GM19372 (cell line): ENCODE results near the gene ACTRT2.

ENCODE experiments used
- ATAC-seq: cut with Tn5 transposase; IDR thresholded peaks from one replicate; pipeline ENCODE4 v1.9.1; 2021; ENCODE audit warnings: mild to moderate bottlenecking, low read depth, moderate library complexity; ENCODE audit not compliant: unreplicated experiment

Gene ACTRT2

DNA sequence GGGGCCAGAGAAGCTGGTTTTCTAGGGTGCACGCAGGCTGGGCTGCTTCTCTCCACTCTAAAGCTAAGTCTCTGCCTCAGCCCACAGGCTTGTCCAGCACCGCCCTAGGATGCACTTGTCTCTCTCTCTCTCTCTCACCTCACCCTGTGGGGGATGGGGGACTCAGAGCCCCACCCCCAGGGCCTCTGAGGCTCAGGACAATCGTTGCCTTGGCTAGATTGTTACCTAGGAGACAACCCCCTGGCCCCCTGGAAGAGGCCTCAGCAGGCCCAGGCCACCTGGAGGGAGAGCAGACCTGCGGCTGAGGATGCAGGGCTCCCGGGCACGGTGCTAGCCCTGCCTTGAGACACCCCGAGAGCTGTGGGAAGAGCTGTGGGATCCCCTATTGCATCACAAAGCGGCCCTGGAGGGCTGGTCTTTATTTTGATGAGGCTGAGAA, at the start of gene ACTRT2:
Gene ACTRT2 (plus strand): TSS at position 235 of the 439 bp plus-strand sequence. CDS start 220 bp downstream, outside the sequence.
- ATAC-seq, result no peak

DNA sequence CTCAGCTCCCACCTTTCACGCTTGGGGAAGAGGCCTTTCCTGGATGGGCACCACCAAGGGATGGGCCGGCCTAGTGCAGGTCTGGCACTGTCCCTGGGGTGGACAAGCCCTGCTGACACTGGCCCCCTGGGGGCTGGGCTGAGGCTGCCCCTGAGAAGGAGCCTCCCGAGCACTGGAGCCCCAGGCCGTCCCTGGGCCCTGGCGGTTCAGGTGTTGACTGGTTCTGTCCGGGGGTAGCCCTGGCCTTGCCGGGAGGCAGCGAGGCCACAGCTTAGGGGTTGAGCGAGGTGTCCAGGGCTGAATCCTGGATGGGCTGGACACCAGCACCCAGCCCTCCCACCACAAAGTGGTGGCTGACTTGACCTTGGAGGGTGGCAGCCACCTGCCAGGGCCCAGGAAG, 49.7 kb upstream of the ACTRT2 start:
- no peak for ATAC-seq

DNA sequence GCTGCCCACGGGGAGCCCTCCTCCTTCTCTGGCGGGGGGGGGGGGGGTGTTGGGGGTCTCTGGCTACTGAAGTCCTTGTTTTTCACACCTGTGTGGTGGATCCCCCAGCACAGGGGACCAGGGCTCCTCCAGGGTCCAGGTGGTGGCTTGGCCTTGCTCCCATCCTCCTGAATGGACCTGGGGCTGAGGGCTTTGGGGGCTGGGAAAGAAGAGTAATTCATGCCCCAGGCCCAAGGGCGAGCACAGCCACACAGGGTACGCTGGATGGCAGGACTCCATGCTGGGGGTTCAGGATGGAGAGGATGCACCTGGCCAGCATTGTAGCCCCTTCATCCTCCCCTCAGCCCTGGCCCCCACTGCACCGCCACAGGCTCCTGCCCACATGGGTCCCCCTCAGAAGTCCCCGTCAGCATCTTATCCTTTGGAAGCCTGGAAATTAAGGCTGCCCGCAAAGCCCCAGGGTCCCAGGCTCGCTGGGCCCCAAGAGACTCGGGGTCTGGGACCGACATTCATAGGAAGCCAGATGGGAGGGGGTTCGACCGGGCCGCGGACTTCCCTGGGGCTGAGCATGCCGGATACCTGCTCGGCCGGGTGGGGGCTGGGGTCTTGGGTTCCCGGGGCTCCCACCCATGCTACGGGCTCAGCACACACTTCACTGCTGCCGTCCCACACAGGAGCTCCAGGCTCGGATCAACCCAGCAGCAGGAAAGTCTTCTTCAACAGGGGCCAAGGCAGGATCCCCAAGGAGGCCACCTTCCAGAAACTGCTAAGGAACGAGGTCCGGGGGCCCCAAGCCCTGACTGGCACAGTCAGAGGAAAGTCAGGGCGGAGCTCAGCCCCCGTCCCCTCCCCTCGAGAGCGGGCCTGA, 49.0 kb upstream of the ACTRT2 start:
- no peak for ATAC-seq

DNA sequence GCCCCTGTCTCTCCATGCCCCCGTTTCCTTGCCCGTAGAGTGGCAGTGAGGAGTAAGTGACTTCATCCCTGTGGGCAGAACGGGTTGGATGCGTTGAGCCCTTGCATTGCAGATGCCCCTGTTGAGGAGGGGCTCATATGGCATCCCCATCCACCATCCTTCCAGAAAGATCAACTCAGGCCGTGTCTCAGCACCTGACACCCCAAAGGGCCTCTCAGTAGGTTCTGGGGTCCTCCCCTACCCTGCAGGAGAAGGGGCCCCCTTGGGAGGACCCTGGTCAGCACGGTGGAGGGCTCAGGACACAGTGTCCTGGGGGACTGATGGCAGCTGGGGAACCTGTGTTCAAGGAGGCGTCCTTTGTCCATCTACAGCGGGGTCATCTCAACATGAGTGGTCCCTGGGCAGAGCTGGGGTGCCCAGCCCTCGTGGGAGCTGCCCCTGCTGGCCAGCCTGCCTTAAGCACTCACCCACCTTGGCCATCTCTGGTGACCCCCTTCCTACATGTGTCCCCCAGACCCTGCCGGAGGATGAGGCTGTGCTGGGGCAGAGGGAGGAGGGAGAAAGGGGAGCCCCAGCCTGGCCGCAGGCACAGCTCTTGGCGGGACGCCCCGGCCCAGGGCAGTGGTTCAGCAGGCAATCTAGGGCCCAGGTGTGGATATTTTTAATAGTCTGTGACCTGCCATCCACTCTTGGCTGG, 48.2 kb upstream of the ACTRT2 start:
- no peak for ATAC-seq

DNA sequence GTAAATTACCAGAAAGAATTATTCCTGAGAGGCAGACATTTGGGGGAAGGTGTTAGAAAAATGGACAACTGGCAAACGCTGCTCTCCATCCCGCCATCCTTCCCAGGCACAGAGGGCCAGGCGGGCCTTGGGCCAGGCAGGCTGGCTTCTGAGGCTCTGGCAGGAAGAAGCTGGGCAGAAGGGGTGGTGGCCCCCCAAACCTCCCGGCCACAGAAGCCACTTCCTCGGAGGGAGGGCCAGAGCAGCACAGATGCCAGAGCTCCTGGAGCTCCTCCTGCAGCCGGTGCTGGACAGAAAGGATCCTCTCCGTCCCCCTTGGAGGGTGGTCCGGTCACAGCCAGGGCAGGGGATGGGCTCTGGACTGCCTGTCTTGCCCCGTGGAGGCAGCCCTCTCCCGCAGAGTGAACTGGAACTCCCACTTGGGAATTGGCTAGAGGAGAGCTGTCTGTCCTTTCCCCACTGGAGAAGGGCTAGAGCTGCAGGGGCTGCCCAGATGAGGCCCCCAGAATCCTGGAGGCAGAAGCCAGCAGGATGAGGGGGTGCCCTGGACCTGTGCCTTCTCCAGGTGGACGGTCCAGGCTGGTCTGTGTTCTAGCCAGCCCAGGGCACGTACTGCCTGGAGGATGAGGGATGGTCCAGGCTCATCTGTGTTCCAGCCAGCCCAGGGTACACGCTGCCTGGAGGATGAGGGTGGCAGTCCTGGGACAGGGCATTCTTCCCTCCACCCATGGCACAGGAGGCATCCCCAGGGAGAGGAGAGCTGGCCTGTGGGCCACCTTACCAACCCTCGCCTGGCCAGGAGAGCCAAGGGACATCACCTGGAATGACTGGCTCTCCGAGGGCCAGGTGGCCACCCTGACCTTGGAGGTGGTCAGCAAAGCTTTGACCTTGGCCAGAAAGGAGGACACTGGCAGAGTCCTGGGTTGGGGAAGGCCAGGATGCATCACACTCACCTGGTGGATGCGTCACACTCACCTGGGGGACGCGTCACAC, 47.4 kb upstream of the ACTRT2 start:
- ATAC-seq, result no peak

DNA sequence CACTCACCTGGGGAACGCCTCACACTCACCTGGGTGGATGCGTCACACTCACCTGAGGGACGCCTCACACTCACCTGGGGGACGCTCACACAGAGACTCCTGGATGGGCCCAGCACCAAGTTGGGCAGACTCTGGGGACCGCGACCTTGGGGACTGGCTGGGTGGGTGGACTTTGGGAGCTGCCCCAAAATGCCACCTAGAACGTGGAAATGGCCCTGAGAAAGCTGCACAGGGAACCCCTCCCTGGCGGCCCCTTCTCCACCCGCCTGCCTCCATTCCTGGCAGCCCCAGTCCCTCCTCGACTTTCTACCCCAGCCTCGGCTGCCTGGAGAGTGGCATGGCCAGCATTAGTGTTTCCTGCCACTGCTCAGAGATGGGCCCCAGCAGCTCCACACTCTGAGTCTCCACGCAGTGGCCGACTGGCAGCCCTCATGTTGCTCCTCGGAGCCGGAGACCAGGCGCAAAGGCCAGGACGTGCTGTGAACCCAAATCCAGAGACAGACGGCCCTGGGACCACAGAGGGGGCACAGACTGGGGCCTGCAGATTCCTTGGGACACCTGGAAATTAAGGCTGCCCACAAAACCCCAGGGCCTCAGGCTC, 46.5 kb upstream of the ACTRT2 start:
- ATAC-seq, result no peak

DNA sequence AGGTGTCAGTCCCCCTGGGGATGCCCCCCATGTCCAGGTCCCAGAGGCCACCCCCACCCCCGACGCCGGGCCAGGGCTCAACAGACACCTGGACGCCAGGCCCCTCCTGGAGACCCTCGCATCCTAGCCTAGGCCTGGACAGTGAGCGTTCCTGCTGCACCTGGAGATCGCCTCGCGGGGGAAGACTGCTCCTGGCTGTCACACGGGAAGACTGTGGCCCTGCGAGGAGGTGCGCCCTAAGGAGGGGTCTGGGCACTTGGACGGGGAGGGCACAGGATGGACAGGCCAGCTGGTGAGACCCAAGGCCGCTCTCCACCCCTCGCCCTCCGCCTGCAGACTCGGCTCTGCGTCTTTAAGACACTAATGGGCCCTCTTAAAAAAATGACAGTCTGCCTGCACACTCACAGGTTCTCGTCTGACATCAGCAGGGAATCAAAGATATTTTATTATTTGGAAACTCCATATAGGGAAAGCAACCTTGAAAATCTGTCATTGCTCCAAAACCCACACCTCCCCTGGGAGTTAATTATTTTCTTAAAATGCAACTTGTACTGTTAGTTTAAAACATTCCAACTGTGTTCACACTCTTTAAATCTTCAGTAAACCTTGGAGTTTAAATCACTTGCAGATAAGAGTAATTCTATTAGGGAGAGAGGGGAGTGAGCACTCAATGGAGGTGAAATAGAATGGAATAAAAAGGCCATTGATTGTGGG, 45.6 kb upstream of the ACTRT2 start:
- no peak for ATAC-seq

DNA sequence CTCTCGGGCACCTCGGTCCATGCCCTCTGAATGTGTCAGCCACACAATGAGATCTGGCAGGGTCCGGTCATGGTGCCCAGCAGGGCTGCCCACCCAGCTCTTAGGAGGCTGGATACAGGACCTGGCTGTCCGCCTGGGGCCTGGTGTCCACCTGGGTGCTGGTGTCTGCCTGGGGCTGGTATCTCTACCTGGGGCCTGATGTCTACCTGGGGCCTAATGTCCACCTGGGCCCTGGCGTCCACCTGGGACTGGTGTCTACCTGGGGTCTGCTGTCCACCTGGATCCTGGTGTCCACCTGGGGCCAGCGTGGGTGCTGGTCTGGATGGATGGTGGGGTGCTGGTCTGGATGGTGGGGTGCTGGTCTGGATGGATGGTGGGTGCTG, 45.1 kb upstream of the ACTRT2 start:
- no peak for ATAC-seq

DNA sequence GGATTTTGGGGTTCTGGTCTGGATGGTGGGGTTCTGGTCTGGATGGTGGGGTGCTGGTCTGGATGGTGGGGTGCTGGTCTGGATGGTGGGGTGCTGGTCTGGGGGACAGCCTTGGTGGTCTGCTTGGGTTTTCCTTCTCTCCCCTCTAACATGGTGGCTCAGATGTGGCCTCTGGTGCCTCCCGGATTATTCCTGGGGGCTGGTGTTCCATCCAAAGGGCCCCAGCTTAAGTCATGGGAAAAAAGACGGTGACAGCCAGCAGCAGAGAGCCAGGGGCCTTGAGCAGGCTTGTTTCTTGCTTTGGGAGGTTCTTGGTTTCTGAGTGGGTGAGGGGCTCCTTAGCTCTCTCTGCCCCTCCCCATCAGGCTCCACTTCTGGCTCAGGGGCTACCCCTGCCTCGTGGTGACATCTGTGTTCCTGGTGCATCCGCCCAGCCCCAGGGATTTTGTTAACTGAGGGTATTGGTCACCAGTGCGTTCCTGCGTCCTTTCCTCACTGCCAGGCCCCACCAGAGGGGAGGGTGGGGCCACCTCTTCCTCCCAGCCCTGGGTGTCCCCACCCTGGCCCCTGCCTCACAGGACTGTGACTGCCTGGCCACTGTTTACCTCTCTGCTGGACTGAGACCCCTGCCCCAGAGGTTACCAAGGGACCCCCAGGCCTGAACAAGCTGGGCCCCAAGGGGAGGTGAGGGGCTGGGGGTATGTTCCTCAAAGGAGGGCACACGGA, 43.2 kb upstream of the ACTRT2 start:
- ATAC-seq, result no peak

DNA sequence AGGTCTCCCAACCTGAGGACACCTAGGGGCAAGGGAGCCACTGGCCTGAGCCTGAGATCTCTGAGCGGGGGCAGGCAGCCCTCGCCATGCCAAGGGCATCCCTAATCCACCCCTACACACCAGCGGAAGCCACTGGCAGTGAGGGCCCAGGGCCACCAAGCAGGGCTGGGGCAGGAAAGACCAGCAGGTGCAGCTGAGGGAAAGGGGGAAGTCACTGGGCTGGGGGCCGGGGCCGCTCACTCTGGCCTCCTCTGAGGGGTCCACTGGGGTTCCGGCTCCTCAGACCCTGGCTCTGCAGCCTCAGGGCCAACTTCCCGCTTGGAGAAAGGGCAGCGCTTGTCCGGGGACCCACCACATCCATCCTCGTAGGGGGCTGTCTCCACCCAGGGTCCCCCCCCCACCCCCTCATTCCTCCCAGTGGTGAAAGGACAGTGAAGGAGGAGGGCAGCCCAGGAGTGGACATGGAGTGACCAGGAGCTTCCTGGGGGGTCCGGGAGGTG, 42.5 kb upstream of the ACTRT2 start:
- ATAC-seq, result no peak

DNA sequence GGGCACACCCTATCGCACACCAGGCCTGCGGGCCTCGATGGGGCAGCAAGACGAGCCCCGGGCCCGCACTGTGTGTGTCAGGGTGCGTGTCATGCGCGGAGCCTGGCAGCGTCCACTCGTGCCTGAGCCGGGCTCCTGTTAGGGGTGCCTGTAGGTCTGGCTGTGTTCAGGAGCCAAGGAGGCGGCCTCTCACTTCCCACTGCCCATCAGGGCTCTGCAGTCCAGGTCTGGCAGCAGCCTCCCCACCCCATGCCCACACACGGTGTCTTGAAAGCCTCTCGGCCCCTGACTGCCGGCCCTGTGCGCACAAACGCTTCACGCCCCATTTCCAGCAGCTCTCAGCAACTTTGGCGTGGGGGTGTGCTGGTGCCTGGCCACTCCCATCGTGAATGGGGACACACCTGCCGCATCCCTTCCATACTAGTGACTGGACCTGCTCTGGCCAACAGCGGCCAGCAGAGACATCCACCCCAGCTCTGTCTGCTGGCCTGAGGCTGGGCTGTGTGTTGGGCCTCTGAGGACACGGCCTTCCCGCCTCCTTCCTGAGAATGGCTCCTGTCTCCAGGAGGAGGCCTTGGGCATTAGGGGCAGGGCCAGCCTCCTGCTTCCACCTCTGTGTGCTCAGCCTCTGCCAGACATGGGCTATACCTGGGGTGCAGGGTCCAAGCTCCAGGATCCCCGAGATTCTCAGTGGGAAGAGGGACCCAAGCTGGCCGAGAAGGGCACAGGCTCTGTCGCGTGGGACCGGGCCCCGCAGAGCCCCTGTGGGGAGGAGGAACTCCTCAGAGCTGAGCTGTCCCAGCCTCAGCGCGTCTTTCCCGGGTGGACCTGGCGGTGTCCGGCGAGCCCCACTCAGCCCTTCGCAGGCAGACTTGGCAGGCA, 41.8 kb upstream of the ACTRT2 start:
- no peak for ATAC-seq

DNA sequence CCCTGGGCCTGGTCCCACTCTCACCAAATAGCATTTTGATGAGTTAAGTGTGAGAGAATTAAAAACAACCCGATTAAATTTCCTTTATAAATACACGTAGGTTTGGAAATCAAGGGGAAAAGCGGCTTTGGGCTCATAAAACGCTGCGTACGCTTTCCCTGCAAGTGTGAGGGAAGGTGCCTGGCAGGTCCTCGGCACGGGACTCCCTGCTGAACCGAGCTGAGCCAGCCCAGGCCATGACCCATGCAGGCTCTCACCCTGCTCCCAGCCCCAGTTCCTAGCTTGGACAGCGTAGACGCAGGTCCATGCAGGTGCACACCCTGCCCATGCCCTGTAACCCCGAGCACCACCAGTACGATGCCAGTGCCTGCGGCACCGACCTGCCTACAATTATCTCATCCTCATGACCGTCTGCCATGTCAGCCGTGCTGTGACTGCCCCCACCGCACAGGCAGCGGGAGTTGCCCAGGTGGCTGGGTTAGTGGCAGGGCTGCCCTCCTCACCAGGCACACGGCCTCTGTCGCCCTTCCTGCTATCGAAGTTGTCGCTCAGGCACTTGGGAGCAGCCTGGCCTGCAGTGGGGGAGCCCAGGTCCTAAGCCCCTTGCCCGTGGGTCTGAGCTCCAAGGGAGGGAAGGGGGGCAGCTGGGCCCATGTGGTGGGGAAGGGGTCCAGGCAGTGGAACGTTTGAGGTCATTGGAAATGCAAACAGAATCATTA, 41.0 kb upstream of the ACTRT2 start:
- no peak for ATAC-seq

DNA sequence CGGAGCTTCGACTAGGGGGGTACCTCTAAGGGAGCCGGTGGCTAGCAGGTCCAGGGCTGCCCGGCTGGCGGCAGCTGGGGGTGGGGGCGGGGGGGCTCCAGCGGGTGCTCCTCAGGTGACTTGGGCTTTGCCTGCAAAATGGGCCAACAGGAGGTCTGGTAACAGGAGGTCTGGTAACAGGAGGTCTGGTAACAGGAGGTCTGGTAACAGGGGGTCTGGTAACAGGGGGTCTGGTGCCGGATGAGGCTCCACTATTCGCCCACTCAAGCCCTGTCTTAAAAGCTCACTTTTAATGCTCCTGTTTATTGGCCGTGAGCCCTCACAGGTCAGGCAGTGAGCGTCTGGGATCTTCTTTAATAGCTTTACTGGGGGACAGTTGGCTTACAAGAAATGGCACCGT, 40.4 kb upstream of the ACTRT2 start:
- ATAC-seq, result no peak

DNA sequence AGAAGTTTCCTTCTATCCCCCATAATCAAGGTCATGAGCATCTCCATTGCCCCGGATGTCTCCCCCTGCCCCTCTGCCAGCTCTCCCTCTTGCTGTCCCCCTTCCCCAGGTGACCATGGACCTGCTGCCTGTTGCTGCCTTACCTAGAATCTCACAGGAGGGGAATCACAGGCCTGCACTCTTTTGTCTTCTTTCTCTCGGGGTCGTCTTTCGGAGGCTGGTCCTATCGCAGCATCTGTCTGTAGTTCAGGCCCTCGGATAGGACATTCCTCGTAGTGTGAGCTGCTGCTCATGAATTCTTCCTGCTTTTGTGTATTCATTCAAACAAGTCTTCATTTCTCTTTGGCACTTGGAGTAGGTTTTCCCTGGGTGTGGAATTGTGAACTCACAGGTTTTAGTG, 39.9 kb upstream of the ACTRT2 start:
- ATAC-seq, result no peak

DNA sequence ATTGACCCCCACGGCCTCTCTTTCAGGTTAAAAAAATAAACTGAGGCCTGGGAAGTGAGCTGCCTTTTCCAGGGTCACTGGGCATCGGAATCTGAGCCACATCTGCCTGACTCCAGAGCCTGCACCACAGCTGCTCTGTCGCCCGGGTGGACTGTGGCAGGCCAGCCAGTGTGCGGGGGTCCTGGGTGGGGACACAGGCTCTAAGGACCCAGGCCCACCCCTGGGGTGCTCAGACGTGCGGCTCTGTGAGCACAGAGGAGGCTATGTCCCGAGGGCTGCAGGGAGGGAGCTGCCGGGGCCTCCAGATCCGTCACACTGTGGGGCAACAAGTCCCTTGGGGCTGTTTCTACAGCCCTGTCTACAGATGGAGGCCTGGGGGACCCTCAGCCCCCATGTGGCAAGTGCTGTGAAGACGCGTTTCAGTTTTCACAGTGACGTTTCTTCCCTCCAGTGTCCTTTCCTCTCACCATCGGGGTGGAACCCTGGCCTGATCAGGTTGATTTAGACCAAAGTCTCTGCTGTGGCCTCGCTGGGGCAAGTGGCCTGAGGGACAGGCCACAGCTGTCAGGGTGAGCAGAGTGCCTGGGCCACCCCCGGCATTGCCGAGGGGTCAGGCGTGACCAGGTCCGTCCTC, 39.2 kb upstream of the ACTRT2 start:
- ATAC-seq, result no peak

DNA sequence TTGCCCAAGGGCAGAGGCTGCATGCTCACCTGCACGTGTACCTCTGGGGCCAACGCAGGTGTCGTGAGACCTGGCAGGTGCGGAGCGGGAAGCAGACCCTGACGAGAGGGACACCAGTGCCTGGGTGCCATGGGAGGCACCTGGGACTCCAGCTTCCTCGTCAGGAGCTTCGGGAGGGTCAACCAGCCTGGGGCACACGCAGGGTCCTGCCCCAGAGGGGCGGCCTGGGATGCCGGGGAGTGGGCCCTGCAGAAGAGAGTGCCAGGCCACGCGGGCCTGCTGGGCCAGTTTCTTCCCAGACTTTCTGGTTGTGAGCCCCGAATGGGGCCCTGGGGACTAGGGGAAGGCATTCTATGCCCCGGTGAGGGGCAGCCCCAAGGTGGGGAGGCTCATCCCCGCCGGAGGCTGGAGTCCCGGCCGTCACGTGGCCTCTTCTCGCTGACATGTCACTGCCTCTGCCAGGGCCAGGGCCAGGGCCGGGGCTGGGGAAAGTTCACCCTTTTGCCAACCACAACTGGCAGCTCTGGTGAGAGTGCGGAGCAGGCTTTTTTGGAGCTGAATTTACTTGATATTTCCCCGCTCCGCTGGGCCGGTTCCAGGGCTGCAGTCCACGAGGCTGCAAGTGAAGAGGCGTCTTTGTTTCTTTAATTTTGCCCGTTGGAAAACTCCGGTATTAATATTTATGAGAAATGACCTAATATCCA, 38.5 kb upstream of the ACTRT2 start:
- ATAC-seq, result no peak
